Stimulated activated CD8-positive, alpha-beta memory T cell treated with anti-CD3 and anti-CD28 coated beads, Interleukin-2, amount 100 ng/mL, for 1 hour (primary cell): Measurements from ENCODE around the gene IGFBP6.
"Not testable (repeated sequence)": the region's sequence is repeated elsewhere in the genome, so short reads cannot be mapped to it uniquely, and the experiment has no call there.

Source experiments
- DNase-seq, 2 donors: peaks; one replicate each; pipeline ENCODE4 v3.0.0-alpha.2; 2020; ENCODE audit warnings: low read depth in 2 of 2

Gene IGFBP6

DNA sequence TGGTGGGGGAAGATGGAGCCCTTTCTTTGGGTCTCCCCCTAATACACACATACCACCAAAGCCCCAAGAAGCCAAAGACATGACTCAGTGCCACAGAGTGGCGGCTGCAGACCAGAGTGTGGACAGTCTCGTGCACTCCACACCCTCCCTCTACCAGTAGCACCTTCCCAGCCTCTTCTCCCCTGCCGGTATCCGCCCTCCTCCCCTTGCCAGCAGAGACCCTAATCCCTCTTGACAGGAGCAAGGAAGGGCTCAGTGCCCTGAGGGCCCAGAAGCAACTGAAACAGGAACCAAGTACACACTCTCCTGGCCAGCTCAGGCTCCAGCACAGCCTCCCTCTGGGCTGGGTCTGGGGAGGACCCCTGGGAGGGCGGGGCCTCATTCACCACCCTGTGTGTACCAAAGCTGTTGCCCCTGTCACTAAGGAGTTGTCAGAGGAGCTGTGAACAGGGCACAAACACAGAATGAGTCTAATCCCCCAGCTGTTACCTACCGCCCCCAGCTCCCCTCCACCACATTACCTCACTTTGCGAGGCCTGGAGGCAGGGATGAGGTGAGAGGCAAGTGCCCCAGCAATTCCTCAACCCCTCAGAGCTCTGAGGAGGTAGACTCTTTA is 26.5 kb upstream of the IGFBP6 start:
- no peak for DNase-seq

DNA sequence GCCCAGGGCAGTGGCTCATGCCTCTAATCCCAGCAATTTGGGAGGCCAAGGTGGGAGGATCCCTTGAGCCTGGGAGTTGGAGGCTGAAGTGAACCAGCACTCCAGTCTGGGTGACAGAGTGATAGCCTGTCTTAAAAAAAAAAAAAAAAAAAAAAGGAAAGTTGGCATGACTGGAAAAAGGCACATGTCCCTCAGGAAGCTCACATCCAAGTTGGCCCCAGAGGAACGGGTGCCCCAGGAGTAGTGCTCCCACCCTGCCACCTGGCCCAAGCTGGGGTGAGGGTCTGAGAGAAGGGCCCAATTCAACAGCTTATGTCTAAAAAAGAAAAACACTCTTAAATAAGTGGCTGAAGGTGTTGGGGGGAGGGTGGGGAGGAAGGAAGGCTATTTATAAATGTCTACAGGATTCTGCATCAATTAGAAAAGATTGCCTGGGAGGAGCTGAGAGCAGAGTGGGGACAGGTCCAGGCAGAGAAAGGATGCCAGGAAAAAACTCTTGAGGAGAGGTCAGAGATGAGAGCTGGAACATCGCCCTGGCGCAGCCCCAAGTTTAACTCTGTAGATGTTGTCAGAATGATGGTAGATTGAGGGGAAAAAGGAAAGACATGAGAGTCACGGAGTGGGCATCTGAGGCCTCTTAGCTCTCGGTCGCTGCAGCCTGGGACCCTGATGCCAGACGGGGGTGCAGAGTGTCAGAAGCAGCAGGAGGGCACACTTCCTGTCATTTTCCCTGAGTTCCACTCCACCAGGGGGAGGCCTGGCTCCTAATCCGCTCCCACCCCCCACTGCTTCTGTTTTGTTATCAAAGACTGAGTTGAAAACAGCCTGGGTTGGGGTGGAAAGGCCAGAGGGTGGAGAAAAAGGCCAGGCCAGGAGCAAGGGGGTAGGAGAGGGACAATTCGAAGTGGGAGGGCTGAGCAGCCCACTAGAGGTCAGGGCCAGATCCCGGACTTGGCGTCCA is 25.6 kb upstream of the IGFBP6 start:
- no peak for DNase-seq

DNA sequence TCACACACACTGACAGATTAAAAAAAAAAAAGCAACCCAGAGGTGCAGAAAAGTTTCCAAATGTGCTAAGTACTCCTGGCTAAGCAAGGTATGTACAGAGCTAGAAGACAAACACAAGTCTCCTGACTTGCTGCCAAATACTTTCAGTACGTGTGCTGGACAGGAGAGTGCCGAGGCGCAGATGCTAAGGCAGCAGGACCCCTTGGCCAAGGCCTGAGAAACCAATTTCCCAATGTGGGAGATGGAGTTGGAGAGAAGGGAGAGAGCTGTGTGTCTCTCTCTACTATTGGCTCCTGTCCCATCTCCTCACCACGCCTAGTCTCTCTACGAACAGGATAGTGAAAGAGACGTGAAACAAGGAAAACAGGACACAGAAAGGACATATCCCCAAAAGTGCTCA is 23.6 kb upstream of the IGFBP6 start:
- DNase-seq: no peak

DNA sequence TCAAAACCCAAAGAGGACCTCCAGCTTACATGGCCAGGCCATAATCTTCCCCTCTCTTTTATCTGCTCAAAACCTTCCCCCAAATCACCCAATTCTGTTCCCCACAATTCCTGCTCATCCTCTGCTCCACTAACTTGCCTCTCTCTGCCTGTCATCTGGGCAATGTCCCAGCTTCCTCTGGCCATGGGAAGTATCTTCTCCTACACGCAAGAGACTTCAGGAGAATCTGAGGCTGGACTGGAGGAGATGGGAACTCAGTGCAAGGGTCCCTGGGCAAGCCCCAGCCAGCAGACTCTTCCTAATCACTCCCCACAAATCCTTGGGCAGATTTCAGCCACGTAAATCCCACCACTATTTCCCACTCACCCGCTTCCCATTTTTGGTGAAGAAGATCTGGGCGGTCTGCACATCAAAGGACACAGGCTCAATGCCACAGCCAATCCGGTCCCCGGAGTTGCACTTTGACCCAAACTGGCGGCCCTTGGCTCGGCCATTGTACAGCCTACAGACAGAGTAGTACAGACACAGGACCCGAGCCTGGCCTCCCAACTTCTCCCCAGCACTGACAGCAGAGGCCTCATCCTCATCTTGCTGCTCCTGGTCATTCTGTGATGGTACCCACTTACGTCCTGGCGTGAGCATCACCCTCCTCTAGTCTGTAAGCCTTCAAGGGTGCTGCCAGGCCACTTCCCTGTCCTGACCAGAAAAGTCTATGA is 23.0 kb upstream of the IGFBP6 start:
- no peak for DNase-seq

DNA sequence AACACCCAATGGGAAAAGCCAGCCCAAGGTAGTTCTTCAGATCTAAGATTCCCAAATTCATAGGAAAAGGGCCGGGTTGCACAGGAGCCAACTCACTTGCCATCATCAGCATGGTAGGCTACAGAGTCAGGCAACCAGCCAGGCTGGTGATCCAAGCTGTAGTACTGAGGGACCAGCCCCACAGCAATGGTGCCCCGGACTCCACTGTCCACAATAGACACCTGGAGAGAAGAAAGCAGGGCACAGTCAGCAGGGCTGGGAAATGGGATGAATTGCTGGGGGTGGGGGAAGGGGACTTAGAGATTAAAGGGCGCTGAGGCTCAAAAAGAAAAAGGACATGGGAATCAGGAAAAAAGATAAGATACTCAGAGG is 22.5 kb upstream of the IGFBP6 start:
- no peak for DNase-seq

DNA sequence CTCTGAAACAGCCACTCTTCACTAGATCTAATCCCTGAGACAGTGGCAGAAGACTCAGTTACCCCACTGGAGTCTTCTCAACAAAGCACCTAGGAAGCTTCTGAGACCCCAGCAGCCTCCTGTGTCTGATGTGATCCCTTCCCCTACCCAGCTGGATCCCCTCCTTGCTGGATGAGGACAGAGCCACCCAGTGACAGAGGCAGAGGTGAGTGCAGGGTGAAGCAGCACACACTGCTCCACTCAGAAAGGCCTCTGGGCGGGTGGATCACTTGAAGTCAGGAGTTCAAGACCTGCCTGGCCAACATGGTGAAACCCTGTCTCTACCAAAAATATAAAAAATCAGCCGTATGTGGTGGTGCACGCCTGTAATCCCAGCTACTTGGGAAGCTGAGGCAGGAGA is 21.0 kb upstream of the IGFBP6 start:
- DNase-seq: no peak

DNA sequence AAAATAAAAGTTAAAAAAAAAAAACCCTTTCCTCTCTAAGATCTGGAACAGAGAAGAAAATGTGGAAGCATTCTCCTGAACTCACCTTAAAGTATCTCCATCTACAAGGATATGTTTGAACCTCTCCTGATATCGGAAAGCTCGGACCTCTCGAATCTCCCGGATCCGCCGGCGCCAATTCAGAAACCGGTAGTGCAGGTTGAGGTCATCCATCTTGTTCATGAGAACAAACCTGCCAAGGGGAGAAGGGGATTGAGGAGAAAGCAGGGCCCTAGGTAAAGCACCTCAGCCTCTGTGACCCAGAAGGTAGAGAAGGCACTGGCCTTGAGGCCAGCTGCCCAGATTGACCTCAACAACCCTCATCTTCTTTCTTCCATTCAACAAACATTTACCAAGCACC is 20.4 kb upstream of the IGFBP6 start:
- no peak for DNase-seq

DNA sequence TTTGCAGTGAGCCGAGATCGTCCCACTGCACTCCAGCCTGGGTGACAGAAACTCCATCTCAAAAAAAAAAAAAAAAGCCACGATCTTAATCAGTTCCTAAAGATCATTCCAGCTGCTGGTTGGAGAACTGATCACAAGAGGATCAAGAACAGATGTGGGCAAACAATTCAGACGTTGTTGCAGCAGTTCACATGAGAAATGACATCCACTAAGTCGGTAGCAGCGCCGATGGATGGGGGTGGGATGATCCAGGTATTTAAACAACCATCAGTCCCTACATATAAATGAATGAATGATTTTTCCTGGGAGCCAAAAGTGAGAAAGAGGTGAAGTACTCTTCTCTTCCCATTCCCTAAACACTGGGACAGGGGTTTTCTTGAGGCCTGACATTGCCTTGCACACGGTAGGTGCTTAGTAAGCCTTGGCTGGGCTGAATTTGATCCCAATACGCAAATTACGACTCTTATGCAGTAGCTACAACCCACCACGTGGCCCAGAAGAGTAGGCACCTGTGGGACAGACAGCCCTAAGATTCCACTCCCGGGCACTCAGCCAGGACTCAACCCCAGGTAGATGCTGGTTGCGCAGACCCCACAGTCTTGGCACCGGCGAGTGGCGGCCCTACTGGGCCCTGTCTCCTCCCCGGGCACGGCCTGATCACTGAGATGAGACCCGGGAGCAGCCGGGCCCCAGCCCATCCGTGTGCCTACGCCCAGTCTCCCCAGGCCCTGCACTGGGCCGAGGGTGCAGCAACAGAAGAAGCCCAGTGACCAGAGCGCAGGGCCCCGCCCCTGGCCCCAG is 18.8 kb upstream of the IGFBP6 start:
- no peak for DNase-seq

DNA sequence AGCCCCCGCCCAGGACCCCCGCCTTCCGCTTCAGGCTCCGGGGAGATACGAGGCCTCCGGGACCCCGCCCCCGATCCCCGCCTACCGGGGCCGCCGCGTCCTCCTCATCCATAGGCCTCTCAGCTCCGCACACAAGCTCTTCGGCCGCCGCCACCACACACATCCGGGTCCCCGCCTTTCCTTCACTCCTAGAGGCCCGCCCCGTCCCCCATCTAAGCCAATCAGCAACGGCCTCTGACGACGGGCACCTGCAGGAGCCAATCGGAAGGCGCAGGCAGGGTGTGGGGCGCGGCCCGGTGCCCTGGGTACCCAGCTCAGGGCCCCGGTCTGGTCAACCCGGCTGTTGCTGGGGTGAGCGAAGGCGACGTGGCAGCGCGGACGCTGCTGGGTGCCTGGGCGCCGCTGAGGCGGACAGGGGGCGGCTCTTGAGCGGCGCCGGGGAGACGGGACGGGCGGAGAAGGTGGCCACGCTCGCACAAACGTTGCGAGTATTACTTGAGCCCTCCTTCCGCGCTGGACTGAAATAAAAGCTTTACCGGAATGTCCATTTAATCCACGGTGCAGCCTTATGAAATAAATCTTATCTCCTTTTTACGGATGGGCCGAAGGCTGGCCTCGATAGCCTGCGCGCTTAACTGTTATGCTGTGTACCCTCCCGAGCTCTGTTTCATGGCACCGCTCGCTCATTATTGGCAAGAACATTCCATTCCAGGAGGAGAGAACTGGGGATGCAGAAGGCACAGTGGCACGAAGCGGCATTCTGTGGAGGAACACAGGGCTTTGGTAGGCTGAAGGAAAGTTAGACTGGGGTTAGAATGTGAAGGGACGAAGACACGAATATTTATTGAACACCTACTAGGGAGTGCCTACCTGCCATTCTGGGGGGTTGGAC is 18.0 kb upstream of the IGFBP6 start, which contains the start of gene SPRYD3:
TSS of gene SPRYD3 (minus strand) at position 165 of the 892 bp plus-strand sequence. CDS start at position 108, 57 bp downstream.
- peak; percentile 91 to 92 for DNase-seq

DNA sequence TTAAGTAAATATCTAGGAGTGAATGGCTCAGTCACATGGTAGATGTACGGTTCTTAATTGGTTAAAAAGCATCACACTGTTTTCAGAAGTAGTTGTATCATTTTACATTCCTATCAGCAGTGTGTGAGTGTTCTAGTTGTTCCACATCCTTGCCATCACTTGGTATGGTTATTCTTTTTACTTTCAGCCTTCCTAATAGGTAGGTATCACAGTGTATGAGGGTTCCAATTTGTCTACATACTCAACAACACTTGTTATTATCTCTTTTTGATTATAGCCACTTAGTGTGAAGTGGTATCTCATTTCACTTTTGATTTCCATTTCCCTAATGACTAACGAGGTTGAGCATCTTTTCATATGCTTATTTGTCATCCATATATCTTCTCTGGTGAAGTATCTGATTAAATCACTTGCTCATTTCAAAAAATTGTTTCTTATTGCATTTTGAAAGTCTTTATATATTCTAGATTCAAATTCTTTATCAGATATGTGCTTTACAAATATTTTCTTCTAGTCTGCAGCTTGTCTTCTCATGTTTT is 14.8 kb upstream of the IGFBP6 start:
- no peak for DNase-seq

DNA sequence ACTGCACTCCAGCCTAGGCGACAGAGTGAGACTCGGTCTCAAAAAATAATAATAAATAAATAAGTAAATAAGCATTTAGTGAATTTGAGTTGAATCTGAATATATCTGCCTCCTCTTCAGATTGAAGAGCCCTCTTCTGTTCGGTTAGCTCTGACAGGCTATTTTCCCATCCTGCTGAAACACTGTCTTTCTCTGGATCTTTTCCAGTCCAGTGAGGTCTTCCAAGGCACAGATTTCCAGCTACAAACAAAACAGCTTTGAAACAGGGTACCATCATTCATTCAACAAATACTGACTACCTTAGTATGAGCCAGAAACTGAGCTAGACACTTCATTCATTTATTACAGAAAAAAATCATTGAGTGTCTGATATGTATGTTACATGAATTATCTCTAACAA is 11.1 kb upstream of the IGFBP6 start:
- no peak for DNase-seq

DNA sequence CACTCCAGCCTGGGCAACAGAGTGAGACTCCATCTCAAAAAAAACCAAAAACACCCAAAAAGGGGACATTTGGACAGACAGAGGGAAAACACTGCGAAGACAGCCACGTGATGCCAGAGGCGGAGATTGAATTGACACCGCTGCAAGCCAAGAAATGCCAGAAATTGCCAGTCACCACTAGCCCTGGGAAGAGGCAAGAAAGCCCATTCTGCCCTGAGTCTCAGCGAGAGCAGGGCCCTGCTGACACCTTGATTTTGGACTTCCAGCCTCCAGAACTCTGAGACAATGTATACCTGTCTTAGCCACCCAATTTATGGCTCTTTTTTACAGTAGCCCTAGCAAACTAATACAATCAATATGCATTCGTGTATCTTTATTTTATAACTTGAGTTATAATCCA is 7.4 kb upstream of the IGFBP6 start:
- DNase-seq: no peak

DNA sequence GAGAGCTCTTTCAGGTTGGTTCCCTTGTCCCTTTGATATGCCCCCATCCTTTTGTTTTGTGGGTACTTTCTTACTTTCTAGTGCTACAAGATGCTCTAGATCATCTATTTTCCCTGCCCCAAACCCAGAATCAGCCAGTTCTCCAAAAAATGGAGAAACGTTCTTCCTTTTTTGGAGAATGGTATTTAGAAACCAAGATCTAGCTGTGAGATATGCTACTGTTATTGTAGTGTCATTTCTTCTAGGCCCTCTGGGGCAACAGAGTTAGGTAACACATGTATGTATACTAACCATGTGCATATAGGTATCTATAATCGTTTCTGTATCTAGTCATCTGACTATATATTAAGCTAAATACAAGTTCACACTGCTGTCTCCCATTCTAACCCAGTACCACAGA is 6.9 kb upstream of the IGFBP6 start:
- no peak for DNase-seq

DNA sequence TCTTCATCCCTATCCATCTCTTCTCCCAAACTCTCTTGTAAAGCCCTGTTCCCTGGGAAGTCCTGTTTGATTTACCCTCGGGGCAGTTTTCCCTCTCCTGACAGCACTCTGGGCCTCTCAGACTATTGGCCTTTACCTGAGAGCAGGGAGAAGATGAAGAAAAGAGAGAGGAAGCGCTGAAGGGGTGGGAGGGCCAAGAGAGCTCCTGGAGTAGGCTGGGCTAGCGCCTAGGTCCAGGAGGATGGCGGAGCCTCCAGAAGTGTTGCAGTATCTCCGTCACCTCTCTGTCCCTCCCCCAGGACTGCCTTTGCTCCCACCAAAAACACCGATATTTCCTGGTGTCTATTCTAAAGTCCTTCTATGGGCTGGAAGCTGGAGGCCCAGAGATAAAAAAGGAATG is 5.7 kb upstream of the IGFBP6 start:
- DNase-seq: no peak

DNA sequence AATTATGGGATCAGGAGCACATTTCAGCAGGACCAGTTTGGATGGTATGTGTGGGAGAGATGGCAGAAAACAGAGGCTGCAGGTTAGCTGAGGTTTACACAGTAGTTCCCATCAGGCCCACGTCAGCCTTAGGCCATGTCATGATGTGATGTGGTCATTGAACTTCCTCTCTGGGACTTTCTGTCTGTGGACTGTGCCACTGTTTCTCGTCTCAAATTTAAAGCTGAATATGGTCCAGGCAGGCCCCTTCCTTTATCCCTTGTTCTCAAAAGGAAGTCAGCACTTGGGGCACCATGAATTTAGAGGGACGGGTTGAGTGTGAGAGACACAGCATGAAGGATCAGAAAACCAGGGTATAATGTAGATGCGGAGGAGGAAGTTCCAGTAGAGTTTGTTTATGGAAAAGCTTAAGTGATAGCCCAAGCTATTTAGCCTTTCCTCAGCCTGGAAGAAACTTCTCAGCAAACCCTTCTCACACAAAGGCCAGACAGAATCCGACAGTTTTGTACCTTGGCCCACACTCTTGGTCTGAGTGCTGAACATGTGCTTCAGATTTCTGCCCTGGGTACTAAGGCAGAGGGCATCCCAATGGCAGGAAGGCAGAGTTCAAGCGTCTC is 3.6 kb upstream of the IGFBP6 start:
- no peak for DNase-seq

DNA sequence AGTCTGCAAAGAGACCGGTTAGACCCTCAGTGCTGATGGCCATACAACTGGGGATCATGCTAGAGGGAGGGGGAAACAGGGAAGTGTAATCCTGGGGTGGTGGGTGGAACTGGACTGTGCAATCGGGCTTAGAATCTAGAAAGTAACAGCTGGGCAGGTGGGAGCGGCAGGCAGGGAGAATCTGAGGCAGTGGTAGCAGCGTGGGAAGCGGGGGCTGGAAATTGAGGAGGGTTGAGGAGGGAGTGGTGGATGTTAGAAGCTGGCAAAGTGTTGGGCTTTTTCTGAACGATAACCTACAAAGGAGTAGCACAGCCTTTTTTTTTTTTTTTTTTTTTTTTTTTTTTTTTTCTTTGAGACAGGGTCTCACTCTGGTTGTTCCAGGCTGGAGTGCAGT is 3.1 kb upstream of the IGFBP6 start:
- DNase-seq: no peak

DNA sequence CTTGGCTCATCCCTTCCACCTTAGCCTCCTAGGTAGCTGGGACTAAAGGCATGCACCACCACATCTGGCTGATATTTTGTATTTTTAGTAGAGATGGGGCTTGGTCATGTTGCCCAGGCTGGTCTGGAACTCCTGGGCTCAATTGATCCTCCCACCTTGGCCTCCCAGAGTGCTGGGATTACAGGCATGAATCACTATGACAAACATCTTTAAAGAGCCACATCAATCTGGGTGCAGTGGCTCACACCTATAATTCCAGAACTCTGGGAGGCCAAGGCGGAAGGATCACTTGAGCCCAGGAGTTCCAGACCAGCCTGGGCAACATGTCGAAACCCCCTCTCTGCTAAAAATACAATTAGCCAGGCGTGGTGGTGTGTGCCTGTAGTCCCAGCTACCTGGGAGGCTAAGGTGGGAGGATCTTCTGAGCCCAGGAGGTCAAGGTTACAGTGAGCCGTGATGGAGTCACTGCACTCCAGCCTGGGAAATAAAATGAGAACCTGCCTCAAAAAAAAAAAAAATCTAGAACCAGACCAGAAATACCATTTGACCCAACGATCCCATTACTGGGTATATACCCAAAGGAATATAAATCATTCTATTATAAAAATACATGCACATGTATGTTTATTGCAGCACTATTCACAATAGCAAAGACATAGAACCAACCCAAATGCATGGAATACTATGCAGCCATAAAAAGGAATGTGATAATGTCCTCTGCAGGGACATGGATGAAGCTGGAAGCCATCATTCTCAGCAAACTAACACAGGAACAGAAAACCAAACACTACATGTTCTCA is 2.5 kb upstream of the IGFBP6 start:
- not testable (repeated sequence) for DNase-seq

DNA sequence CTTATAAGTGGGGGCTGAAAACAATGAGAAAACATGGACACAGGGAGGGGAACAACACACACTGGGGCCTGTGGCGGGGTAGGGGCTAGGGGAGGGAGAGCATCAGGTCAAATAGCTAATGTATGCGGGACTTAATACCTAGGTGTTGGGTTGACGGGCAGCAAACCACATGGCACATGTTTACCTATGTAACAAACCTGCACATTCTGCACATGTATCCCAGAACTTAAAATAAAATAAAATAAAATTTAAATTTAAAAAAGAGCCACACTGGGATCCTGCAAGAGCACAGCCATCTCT is 1.9 kb upstream of the IGFBP6 start:
- DNase-seq: not testable (repeated sequence)

DNA sequence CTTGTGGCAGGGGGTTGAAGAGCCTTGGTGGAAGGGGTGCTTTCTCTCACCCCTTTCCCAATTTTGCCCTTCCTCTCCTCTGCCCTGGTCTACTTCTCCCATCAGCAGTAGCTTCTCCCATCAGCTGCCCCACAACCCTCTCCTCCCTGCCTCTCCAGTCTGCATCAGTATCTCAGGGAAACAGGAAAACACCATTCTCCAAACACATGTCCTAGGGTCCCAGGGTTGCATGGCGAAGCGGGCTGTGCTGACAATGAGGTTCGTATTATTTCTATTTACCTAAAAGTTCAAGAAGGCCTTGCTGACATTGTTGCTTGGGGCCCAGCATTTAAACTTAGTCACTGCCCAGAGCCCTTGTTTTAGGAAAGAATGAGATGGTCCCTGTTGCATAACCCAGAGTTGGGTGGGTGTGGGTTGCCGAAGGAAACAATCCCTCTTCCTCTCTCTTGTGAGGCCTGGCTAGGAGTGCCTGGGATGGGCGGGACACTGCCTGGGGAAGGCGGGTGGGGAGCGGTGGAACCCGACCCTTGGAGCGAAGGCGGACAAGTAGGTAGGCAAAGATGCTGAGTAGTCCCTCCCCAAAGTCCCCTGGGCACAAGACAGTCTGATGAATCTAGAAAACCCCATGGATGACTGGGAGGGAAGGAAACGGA is 1.3 kb upstream of the IGFBP6 start:
- DNase-seq: no peak
